Large intestine (tissue), 3 donors: ENCODE results near the gene VPS37C. TPM values are rescaled to one million over a fixed set of nuclear protein-coding genes. Genes with fewer than 3 reads are reported as not detected.
"Not testable (repeated sequence)": the region's sequence is repeated elsewhere in the genome, so short reads cannot be mapped to it uniquely, and the experiment has no call there.

ENCODE experiments used
- DNase-seq, 2 donors: peaks; one replicate each; pipeline versions ENCODE4 v3.0.0 to v3.0.0-alpha.2; 2013
- H3K27ac ChIP-seq: one replicate; pipeline ENCODE4 v1.5.1; 2013; ENCODE audit warnings: low read length
- H3K27me3 ChIP-seq: 2 replicates; pipeline ENCODE4 v1.6.1; 2013; ENCODE audit warnings: low read length; ENCODE audit not compliant: control insufficient read depth, insufficient read depth
- H3K36me3 ChIP-seq: 2 replicates; pipeline ENCODE4 v1.6.1; 2013; ENCODE audit warnings: low read length; ENCODE audit not compliant: control insufficient read depth, insufficient read depth
- H3K4me1 ChIP-seq: one replicate; pipeline ENCODE4 v1.6.1; 2013; ENCODE audit warnings: low read length; ENCODE audit not compliant: control insufficient read depth, insufficient read depth
- H3K4me3 ChIP-seq: one replicate; pipeline ENCODE4 v1.5.1; 2013; ENCODE audit warnings: low read length
- H3K9me3 ChIP-seq: one replicate; pipeline ENCODE4 v1.6.1; 2013; ENCODE audit warnings: mild to moderate bottlenecking, low read depth, low read length, moderate library complexity; ENCODE audit not compliant: control insufficient read depth
- WGBS: methylation state at CpG from one replicate; pipeline ENCODE4 v1.1.5; 2013; ENCODE audit warnings: low lambda C conversion rate; ENCODE audit not compliant: insufficient coverage; 5-methylcytosine and 5-hydroxymethylcytosine counted together
- polyA plus RNA-seq: library from polyadenylated mRNA; unstranded; fragments of 120-200 nt; gene quantifications from one replicate; pipeline ENCODE4 v1.2.1, GENCODE V29; 2013

Gene VPS37C
- polyA plus RNA-seq, 1 donor, result 32.0 TPM

DNA sequence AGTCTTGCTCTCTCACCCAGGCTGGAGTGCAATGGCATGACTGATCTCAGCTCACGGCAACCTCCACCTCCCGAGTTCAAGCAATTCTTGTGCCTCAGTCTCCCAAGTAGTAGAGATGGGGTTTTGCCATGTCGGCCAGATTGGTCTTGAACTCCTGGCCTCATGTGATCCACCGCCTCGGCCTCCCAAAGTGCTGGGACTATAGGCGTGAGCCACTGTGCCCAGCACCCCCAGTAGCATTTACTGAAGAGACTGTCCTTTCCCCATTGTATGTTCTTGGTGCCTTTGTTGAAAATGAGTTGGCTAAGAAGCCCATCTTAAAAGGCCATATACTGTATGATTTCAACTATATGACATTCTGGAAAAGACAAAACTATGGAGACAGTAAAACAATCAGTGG is 19.0 kb upstream of the VPS37C start:
- not testable (repeated sequence) for H3K27ac ChIP-seq, H3K27me3 ChIP-seq, H3K4me3 ChIP-seq, H3K36me3 ChIP-seq, H3K9me3 ChIP-seq, H3K4me1 ChIP-seq, DNase-seq
- WGBS, result no CpG with 5 or more reads among the region's 6 CpGs

DNA sequence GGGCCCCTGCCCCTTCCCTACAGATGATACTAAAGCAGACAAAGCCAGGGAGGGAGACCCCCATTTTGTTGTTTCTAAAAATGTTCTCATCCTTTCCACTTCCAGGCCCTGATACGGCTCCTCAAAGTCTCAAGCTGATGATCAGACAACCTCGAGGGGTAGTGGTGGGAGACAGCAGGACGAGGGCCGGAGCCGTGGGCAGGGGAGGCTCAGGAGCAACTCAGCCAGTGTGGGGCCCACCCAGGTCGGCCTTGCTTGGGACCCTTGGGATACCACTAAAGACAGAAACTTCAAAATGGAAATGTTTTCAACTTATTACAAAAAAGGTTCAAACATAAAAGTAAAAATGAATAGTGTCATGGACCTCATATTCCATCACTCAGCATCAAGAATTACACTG is 15.2 kb upstream of the VPS37C start:
- Histone ChIP-seq H3K4me3 (no peak overlapping the region), H3K27ac (no peak overlapping the region), H3K36me3 (no peaks in the 10 kb centered on the region), H3K27me3 (no peaks in the 10 kb centered on the region), H3K4me1 (no peaks in the 10 kb centered on the region), H3K9me3 (peaks cover 5% of the 10 kb centered on the region)
- 60% methylated on average over 1 of the region's 6 CpGs for WGBS
- no peak for DNase-seq

DNA sequence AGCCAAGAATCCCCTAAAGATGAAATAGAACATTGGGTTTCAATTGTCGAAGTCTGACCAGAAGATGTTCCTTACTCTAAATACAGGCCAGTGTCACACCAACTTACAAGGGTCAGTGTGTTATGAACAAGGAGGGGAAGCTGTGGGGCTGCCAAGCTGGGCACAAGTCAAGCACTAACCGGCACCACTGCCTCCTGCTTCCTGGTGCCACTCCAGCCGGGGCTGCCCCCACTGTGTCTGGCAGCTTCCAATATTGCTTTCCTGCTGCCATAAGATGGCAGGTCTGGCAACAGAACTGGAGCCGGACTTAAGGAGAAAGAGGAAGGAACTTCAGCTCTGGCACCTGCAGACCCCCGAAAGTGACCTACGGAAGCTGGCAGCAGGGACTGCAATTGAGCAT is 13.7 kb upstream of the VPS37C start:
- no peaks in the 10 kb centered on the region for H3K4me1 ChIP-seq
- no peak overlapping the region for H3K27ac ChIP-seq
- H3K4me3 ChIP-seq, result no peak overlapping the region
- no CpG with 5 or more reads among the region's 6 CpGs for WGBS
- H3K27me3 ChIP-seq, result no peaks in the 10 kb centered on the region
- H3K36me3 ChIP-seq, result no peaks in the 10 kb centered on the region
- no peak for DNase-seq
- H3K9me3 ChIP-seq, result peaks cover 5% of the 10 kb centered on the region

DNA sequence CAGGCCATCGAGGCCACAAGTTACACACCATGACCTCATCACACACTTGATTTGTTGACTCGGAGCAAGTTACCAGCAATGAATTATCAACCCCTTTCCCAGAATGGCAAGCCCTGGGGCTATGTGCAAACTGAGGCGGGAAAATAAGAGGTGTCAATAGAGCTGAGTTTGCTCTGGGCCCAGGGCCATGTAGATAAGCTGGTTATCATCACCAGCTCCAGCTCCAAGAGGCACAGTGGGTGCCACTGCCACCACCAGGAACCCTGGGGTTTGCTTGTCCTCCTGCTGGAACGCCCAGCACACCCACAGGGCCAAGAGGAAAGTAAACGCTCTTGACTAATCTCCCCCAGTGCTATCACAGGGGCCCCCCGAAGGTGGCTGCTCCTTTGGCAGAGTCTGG is 13.0 kb upstream of the VPS37C start:
- H3K27ac ChIP-seq, result no peak overlapping the region
- no peak overlapping the region for H3K4me3 ChIP-seq
- H3K36me3 ChIP-seq, result no peaks in the 10 kb centered on the region
- no peaks in the 10 kb centered on the region for H3K4me1 ChIP-seq
- no peak for DNase-seq
- no CpG with 5 or more reads among the region's 6 CpGs for WGBS
- H3K9me3 ChIP-seq, result peaks cover 5% of the 10 kb centered on the region
- H3K27me3 ChIP-seq, result no peaks in the 10 kb centered on the region

DNA sequence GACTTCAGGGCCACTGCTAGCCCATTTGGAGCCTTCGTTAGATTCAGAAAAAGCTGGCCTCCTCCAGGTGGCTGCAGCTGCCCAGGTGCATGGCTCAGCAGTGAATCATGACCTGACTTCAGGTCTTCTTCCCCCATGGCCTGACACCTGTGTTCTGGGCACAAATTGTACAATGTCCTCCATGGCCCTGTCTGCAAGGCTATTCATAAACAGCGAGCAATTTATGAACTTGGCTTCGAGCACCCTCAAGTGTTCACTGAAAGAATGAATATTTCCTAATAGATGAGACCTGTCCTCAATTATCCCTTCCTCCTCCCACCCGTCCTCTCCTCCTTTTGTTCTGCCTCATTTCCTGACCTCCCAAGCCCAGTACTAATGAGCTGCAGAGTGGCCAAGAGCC is 12.2 kb upstream of the VPS37C start:
- Histone ChIP-seq H3K27ac (no peak overlapping the region), H3K4me3 (no peak overlapping the region), H3K4me1 (no peaks in the 10 kb centered on the region), H3K36me3 (no peaks in the 10 kb centered on the region), H3K27me3 (no peaks in the 10 kb centered on the region), H3K9me3 (peaks cover 5% of the 10 kb centered on the region)
- no CpG with 5 or more reads among the region's 4 CpGs for WGBS
- DNase-seq, result no peak

DNA sequence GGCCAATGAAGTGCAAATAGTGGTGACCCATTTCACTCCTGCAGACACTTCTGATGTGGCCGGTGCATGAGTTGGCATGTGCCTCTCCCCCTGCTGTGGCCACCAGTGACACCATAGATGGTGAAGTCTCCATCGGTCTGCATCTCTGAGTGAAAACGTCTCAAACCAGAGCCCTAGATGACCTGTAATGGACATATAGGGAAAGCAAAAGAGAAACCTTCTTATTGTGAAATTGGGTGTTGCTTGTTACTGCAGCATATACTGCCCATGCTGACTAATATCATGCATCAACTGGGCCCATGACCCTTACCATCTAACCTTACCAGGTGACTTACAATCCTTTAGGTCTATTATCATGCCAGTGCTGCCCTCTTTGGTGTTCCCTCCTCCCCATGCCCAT is 11.7 kb upstream of the VPS37C start:
- Histone ChIP-seq H3K27me3 (no peaks in the 10 kb centered on the region), H3K4me3 (no peak overlapping the region), H3K9me3 (peaks cover 5% of the 10 kb centered on the region), H3K27ac (no peak overlapping the region), H3K4me1 (no peaks in the 10 kb centered on the region), H3K36me3 (no peaks in the 10 kb centered on the region)
- WGBS, result no CpG with 5 or more reads among the region's 3 CpGs
- no peak for DNase-seq

DNA sequence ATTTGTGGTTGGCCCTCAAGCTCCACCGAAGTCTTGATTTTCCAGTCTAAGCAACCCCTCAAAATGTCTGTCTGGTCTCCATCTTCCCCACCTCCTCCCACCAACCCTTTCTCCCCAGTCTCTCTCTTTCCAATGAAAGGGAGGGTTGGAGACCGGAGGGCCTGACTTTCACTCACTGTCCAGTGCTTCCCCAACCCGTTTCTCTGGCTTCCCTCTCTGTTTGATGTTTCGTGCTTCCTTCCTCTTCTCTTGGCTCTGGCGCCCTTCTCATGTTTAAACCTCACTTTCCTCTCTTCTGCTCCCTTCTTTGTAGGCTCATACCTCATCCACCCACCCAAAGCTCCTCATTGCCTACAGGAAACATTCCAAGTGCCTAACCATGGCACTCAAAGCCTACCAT is 11.1 kb upstream of the VPS37C start:
- DNase-seq, result no peak
- H3K27ac ChIP-seq, result no peak overlapping the region
- H3K27me3 ChIP-seq, result no peaks in the 10 kb centered on the region
- peaks cover 5% of the 10 kb centered on the region for H3K9me3 ChIP-seq
- no peak overlapping the region for H3K4me3 ChIP-seq
- H3K36me3 ChIP-seq, result no peaks in the 10 kb centered on the region
- WGBS, result 74% methylated on average over 4 of the region's 5 CpGs
- no peaks in the 10 kb centered on the region for H3K4me1 ChIP-seq

DNA sequence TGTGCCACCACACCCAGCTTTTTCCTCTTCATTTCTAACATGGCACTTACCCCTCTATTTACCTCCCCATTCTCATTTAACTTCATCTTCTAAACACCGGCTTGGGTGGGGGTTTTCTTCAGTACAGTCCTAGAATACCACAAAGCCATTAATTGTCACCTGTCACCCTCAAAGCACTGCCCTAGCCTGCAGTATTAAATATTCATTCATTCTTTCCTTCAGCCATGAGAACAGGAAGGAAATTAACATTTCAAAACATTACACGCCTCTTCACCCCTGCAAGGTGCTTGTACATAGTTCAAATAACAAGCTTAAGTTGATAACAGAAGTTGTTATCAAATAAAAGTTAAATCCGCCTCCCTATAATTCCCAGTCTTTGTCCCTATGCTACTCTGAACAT is 10.7 kb upstream of the VPS37C start:
- H3K27me3 ChIP-seq, result no peaks in the 10 kb centered on the region
- peaks cover 9% of the 10 kb centered on the region for H3K9me3 ChIP-seq
- H3K27ac ChIP-seq, result no peak overlapping the region
- no peak overlapping the region for H3K4me3 ChIP-seq
- WGBS, result 83% methylated on average over 1 of the region's 3 CpGs
- DNase-seq, result no peak
- no peaks in the 10 kb centered on the region for H3K4me1 ChIP-seq
- H3K36me3 ChIP-seq, result no peaks in the 10 kb centered on the region

DNA sequence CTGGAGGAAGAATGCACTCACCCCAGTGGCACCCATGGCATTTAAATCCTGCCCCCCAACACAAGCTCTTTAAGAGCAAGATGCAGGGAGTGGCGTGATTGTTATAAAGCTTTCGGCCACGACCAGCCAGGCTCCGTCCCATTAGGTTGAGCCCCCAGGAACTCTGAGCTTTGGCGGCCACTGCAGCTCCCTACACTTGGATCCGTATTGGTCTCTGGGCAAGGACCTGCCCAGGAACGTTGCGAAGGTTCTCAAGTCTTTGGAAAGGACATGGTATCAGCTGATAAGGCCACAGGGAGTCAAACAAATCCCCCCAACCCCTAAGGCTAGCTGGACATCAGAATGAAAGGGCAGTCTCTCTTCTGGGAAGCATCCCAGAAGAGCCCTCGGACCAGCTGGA is 9.3 kb upstream of the VPS37C start:
- DNase-seq, result no peak
- Histone ChIP-seq H3K4me3 (no peak overlapping the region), H3K4me1 (no peaks in the 10 kb centered on the region), H3K36me3 (no peaks in the 10 kb centered on the region), H3K27ac (no peak overlapping the region), H3K27me3 (no peaks in the 10 kb centered on the region), H3K9me3 (peaks cover 12% of the 10 kb centered on the region)
- whole genome bisulfite sequencing, result no CpG with 5 or more reads among the region's 9 CpGs

DNA sequence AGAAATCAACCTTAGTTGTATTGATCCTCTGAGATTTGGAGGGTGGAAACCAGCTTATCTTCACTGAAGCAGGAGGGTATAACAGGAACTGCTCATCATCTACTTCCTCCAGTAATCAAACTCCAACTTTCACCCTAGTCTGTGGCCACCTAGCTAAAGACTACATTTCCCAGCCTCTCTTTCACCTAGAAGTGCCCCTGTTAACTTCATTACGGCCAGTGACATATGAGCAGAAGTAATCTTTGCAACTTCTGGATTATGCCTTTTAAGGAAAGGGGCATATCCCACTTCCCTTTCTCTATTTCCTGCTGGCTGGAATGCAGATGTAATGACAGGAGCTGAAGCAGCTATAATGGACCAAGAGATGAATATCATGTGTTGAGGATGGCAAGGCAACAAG is 7.6 kb upstream of the VPS37C start:
- no peaks in the 10 kb centered on the region for H3K27me3 ChIP-seq
- WGBS, result no CpG with 5 or more reads among the region's 1 CpG
- no peaks in the 10 kb centered on the region for H3K36me3 ChIP-seq
- H3K4me1 ChIP-seq, result peaks cover 13% of the 10 kb centered on the region
- DNase-seq, result no peak
- peaks cover 12% of the 10 kb centered on the region for H3K9me3 ChIP-seq
- H3K4me3 ChIP-seq, result no peak overlapping the region
- no peak overlapping the region for H3K27ac ChIP-seq

DNA sequence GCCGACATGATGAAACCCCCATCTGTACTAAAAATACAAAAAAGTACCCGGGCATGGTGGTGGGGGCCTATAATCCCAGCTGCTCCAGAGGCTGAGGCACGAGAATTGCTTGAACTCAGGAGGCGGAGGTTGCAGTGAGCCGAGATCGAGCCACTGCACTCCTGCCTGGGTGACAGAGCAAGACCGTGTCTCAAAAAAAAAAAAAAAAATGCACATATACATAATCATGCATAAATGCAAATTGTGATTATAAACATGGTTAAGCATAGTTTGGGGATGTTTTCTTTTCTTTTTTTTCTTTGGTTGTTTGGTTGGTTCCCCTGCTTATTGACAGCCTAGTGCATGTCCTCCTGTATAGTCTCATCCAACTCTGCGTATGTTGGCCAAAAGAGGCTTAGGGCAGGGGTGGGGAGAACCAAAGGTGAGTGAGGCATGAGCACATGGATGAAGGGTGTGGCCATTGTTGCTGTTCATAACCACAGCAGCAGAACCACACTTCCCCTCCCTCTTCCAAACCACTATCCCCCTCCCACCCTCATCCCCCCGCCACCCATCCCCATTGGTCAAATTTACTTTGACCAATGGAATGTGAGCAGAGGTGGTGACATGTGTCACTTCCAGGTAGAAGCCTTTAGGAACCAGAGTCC is 6.9 kb upstream of the VPS37C start:
- Histone ChIP-seq H3K4me1 (peaks cover 13% of the 10 kb centered on the region), H3K27ac (no peak overlapping the region), H3K27me3 (no peaks in the 10 kb centered on the region), H3K4me3 (no peak overlapping the region), H3K36me3 (no peaks in the 10 kb centered on the region), H3K9me3 (peaks cover 12% of the 10 kb centered on the region)
- no CpG with 5 or more reads among the region's 9 CpGs for WGBS
- no peak for DNase-seq
